Activated CD4-positive, alpha-beta T cell treated with anti-CD3 and anti-CD28 coated beads, Interleukin-2, amount 10 ng/mL, durations not matched to agents 7 days and 5 days (primary cell): ENCODE data around the gene WWTR1. TPM values are rescaled to one million over a fixed set of nuclear protein-coding genes. Genes with fewer than 3 reads are reported as not detected.

Source experiments
- CTCF ChIA-PET: fragments of 350-600 bp; sonication (Branson Sonifier 250); formaldehyde crosslinking; loops from one replicate; lab custom pipeline; 2021; ENCODE audit warnings: antibody characterized with exemption; lab: Charles Lee
- POLR2A ChIA-PET: fragments of 350-600 bp; sonication (Branson Sonifier 250); formaldehyde crosslinking; loops from one replicate; lab custom pipeline; 2021; ENCODE audit warnings: antibody characterized with exemption; lab: Charles Lee
- DNase-seq: peaks from one replicate; pipeline ENCODE4 v3.0.0-alpha.2; 2020
- H3K27ac Mint-ChIP-seq: one replicate; pipeline ENCODE4 v1.8.0; 2021; ENCODE audit warnings: mild to moderate bottlenecking, moderate library complexity, mixed read lengths
- H3K27me3 Mint-ChIP-seq: one replicate; pipeline ENCODE4 v1.8.0; 2021; ENCODE audit warnings: mixed read lengths
- H3K36me3 Mint-ChIP-seq: one replicate; pipeline ENCODE4 v1.8.0; 2021; ENCODE audit warnings: low read depth, mixed read lengths
- H3K4me1 Mint-ChIP-seq: one replicate; pipeline ENCODE4 v1.8.0; 2021; ENCODE audit warnings: mixed read lengths
- H3K4me3 Mint-ChIP-seq: one replicate; pipeline ENCODE4 v1.8.0; 2021; ENCODE audit warnings: mild to moderate bottlenecking, moderate library complexity, mixed read lengths
- H3K9me3 Mint-ChIP-seq: one replicate; pipeline ENCODE4 v1.8.0; 2021; ENCODE audit warnings: mixed read lengths
- total RNA-seq, 2 experiments: library from RNA; stranded (reverse); gene quantifications; one replicate each; pipeline ENCODE4 v1.2.3, GENCODE V29; 2021

WWTR1 gene
- total RNA-seq, 2 experiments from 2014 or later: 0.27 to 0.77 TPM

GRCh38 chr3:149596134-149596770 lies 61.6 kb downstream of the WWTR1 start:
- POLR2A ChIA-PET: no interaction called here
- DNase-seq: no peak
- Mint-ChIP-seq H3K27ac (no peak overlapping the region), H3K9me3 (no peaks in the 10 kb centered on the region), H3K4me3 (no peak overlapping the region), H3K4me1 (no peaks in the 10 kb centered on the region), H3K27me3 (peaks cover 4% of the 10 kb centered on the region), H3K36me3 (no peaks in the 10 kb centered on the region)
- CTCF ChIA-PET: no interaction called here

- H3K4me1 Mint-ChIP-seq: no peaks in the 10 kb centered on the region
- H3K9me3 Mint-ChIP-seq: no peaks in the 10 kb centered on the region
- no peak for DNase-seq
- ChIA-PET POLR2A (no interaction called here), CTCF (no interaction called here)
- no peak overlapping the region for H3K4me3 Mint-ChIP-seq
- peaks cover 9% of the 10 kb centered on the region for H3K27me3 Mint-ChIP-seq
- H3K36me3 Mint-ChIP-seq: no peaks in the 10 kb centered on the region
- no peak overlapping the region for H3K27ac Mint-ChIP-seq
Observed at GRCh38 chr3:149593418-149594160, 64.2 kb downstream of the WWTR1 start.

- no peak overlapping the region for H3K4me3 Mint-ChIP-seq
Observed at GRCh38 chr3:149592758-149593240, 65.0 kb downstream of the WWTR1 start.

GRCh38 chr3:149590691-149591441 lies 67.0 kb downstream of the WWTR1 start:
- no peak for DNase-seq
- Mint-ChIP-seq H3K4me3 (no peak overlapping the region), H3K27me3 (peaks cover 25% of the 10 kb centered on the region), H3K36me3 (no peaks in the 10 kb centered on the region), H3K9me3 (no peaks in the 10 kb centered on the region), H3K27ac (no peak overlapping the region), H3K4me1 (no peaks in the 10 kb centered on the region)
- CTCF ChIA-PET: no interaction called here
- POLR2A ChIA-PET: no interaction called here

More at GRCh38 chr3:149592758-149593240, 65.0 kb downstream of the WWTR1 start:
- CTCF ChIA-PET: interaction anchor here (0.9 kb wide), 1 partner anchor 13 kb away, joined by 3 read pairs; no protein-coding TSS in a partner anchor
- POLR2A ChIA-PET: no interaction called here
- Mint-ChIP-seq H3K4me1 (no peaks in the 10 kb centered on the region), H3K36me3 (no peaks in the 10 kb centered on the region), H3K27me3 (peaks cover 14% of the 10 kb centered on the region), H3K27ac (no peak overlapping the region), H3K9me3 (no peaks in the 10 kb centered on the region)
- no peak for DNase-seq

- no peak for DNase-seq
- ChIA-PET CTCF (interaction anchor here (1.3 kb wide), 1 partner anchor 10 kb away, joined by 3 read pairs; no protein-coding TSS in a partner anchor), POLR2A (no interaction called here)
- Mint-ChIP-seq H3K9me3 (no peaks in the 10 kb centered on the region), H3K27ac (no peak overlapping the region), H3K4me3 (no peak overlapping the region), H3K4me1 (no peaks in the 10 kb centered on the region), H3K27me3 (peaks cover 36% of the 10 kb centered on the region), H3K36me3 (no peaks in the 10 kb centered on the region)
Observed at GRCh38 chr3:149589332-149589731, 68.5 kb downstream of the WWTR1 start.

GRCh38 chr3:149588909-149589308 lies 68.9 kb downstream of the WWTR1 start:
- no peaks in the 10 kb centered on the region for H3K36me3 Mint-ChIP-seq
- H3K4me1 Mint-ChIP-seq: no peaks in the 10 kb centered on the region
- H3K9me3 Mint-ChIP-seq: no peaks in the 10 kb centered on the region
- POLR2A ChIA-PET: no interaction called here
- no peak for DNase-seq
- H3K27ac Mint-ChIP-seq: no peak overlapping the region
- H3K4me3 Mint-ChIP-seq: no peak overlapping the region
- CTCF ChIA-PET: interaction anchor here (1.3 kb wide), 1 partner anchor 9 kb away, joined by 3 read pairs; no protein-coding TSS in a partner anchor
- peaks cover 40% of the 10 kb centered on the region for H3K27me3 Mint-ChIP-seq

GRCh38 chr3:149587383-149587782 lies 70.4 kb downstream of the WWTR1 start:
- CTCF ChIA-PET: interaction anchor here (1.0 kb wide), 1 partner anchor 28 kb away, joined by 4 read pairs; no protein-coding TSS in a partner anchor
- DNase-seq: no peak
- no peak overlapping the region for H3K4me3 Mint-ChIP-seq
- H3K27ac Mint-ChIP-seq: no peak overlapping the region
- H3K4me1 Mint-ChIP-seq: no peaks in the 10 kb centered on the region
- POLR2A ChIA-PET: no interaction called here
- no peaks in the 10 kb centered on the region for H3K9me3 Mint-ChIP-seq
- peaks cover 41% of the 10 kb centered on the region for H3K27me3 Mint-ChIP-seq
- no peaks in the 10 kb centered on the region for H3K36me3 Mint-ChIP-seq

- no peaks in the 10 kb centered on the region for H3K9me3 Mint-ChIP-seq
- no peak for DNase-seq
- no peaks in the 10 kb centered on the region for H3K4me1 Mint-ChIP-seq
- H3K4me3 Mint-ChIP-seq: no peak overlapping the region
- H3K27ac Mint-ChIP-seq: no peak overlapping the region
- ChIA-PET CTCF (no interaction called here), POLR2A (no interaction called here)
- H3K27me3 Mint-ChIP-seq: peaks cover 41% of the 10 kb centered on the region
- H3K36me3 Mint-ChIP-seq: no peaks in the 10 kb centered on the region
Observed at GRCh38 chr3:149586871-149587270, 71.0 kb downstream of the WWTR1 start.

GRCh38 chr3:149585401-149585726 lies 72.5 kb downstream of the WWTR1 start:
- Mint-ChIP-seq H3K4me3 (no peak overlapping the region), H3K9me3 (no peaks in the 10 kb centered on the region), H3K27me3 (peaks cover 39% of the 10 kb centered on the region), H3K4me1 (peaks cover 9% of the 10 kb centered on the region), H3K36me3 (no peaks in the 10 kb centered on the region), H3K27ac (no peak overlapping the region)
- POLR2A ChIA-PET: no interaction called here
- CTCF ChIA-PET: no interaction called here
- no peak for DNase-seq

- DNase-seq: no peak
- H3K27ac Mint-ChIP-seq: no peak overlapping the region
- H3K4me3 Mint-ChIP-seq: no peak overlapping the region
- H3K9me3 Mint-ChIP-seq: no peaks in the 10 kb centered on the region
- H3K4me1 Mint-ChIP-seq: peaks cover 22% of the 10 kb centered on the region
- H3K27me3 Mint-ChIP-seq: peaks cover 37% of the 10 kb centered on the region
- ChIA-PET CTCF (no interaction called here), POLR2A (no interaction called here)
- H3K36me3 Mint-ChIP-seq: no peaks in the 10 kb centered on the region
Observed at GRCh38 chr3:149583921-149584635, 73.7 kb downstream of the WWTR1 start.

- ChIA-PET POLR2A (no interaction called here), CTCF (interaction anchor here (0.7 kb wide), 1 partner anchor 15 kb away, joined by 4 read pairs; no protein-coding TSS in a partner anchor)
- DNase-seq: no peak
- Mint-ChIP-seq H3K27ac (no peak overlapping the region), H3K27me3 (peaks cover 26% of the 10 kb centered on the region), H3K4me1 (peaks cover 23% of the 10 kb centered on the region), H3K4me3 (no peak overlapping the region), H3K36me3 (no peaks in the 10 kb centered on the region), H3K9me3 (no peaks in the 10 kb centered on the region)
Observed at GRCh38 chr3:149582395-149582794, 75.4 kb downstream of the WWTR1 start.

GRCh38 chr3:149581681-149582370 lies 76.0 kb downstream of the WWTR1 start:
- Mint-ChIP-seq H3K27ac (no peak overlapping the region), H3K9me3 (no peaks in the 10 kb centered on the region), H3K4me3 (no peak overlapping the region), H3K4me1 (peaks cover 23% of the 10 kb centered on the region), H3K27me3 (peaks cover 23% of the 10 kb centered on the region), H3K36me3 (no peaks in the 10 kb centered on the region)
- POLR2A ChIA-PET: no interaction called here
- no peak for DNase-seq
- CTCF ChIA-PET: interaction anchor here (0.6 kb wide), 1 partner anchor 69 kb away, joined by 3 read pairs; no protein-coding TSS in a partner anchor
